PC-3 (cell line): ENCODE data around the gene GPX4.

Experiments
- CTCF ChIP-seq: fragments of 300-600 bp; sonication (generic); conservative IDR thresholded peaks from 2 replicates; pipeline ENCODE4 v1.5.1; 2017; ENCODE audit warnings: antibody characterized with exemption, low read depth, mild to moderate bottlenecking, low read length
- EZH2 ChIP-seq: fragments of 300-600 bp; sonication (generic); IDR thresholded peaks from one replicate; pipeline ENCODE4 v1.6.1; 2017; ENCODE audit warnings: antibody characterized with exemption, mild to moderate bottlenecking, low read length; ENCODE audit not compliant: unreplicated experiment
- EZH2phosphoT487 ChIP-seq: fragments of 300-600 bp; sonication (generic); IDR thresholded peaks from 2 replicates; pipeline ENCODE4 v1.6.1; 2018; ENCODE audit warnings: mild to moderate bottlenecking, antibody characterized with exemption, low read length, borderline replicate concordance

DNA sequence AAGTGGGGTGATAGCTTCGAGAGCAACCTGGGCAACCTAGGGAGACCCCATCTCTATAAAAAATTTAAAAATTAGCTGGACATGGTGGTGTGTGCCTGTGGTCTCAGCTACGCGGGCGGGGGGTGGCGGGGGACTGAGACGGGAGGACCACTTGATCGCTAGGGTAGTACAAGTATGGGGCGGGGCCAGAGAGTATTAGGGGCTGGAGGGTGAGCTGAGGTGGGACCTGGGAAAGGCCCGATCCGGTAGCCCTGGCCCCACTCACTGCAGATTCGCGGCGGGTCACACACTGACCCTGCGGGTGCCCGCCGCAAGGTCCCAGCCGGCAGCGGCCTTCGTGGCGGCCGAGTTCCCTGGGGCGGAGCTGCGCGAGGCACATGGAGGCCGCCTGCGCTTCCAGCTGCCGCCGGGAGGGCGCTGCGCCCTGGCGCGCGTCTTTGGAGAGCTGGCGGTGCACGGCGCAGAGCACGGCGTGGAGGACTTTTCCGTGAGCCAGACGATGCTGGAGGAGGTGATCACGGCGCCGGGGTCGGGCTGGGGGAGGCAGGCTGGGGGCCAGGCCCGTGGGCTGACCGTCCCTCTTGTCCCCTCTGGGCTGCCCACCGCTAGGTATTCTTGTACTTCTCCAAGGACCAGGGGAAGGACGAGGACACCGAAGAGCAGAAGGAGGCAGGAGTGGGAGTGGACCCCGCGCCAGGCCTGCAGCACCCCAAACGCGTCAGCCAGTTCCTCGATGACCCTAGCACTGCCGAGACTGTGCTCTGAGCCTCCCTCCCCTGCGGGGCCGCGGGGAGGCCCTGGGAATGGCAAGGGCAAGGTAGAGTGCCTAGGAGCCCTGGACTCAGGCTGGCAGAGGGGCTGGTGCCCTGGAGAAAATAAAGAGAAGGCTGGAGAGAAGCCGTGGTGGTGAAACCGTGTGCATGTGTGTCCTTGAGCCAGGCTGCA lies 38.9 kb upstream of the GPX4 start:
- TF ChIP-seq CTCF: peak; percentile 59
- TF ChIP-seq EZH2phosphoT487: no peak
- TF ChIP-seq EZH2: no peak
